ENCODE results near the gene AOPEP. TPM values are rescaled to one million over a fixed set of nuclear protein-coding genes. Genes with fewer than 3 reads are reported as not detected.

Gene AOPEP
- total RNA-seq, 1 experiment from 2014 or later = 14.4 TPM

GRCh38 chr9:94857791-94858190 lies 131.3 kb downstream of the AOPEP start (continued):
- TF ChIP-seq ATF1 (CRISPR knock-in tag; IDR thresholded peaks at IDR 0.05) = no peak
- TF ChIP-seq ATF2 (CRISPR knock-in tag; IDR thresholded peaks at IDR 0.05; ENCODE audit: borderline replicate concordance, low read depth) = no peak
- no peak for TF ChIP-seq E2F1 (CRISPR knock-in tag; IDR thresholded peaks at IDR 0.05)

- TF ChIP-seq MLX (CRISPR knock-in tag; IDR thresholded peaks at IDR 0.05) (no peak), PRRX2 (CRISPR knock-in tag; IDR thresholded peaks at IDR 0.05) (no peak), NFYB (CRISPR knock-in tag; conservative IDR thresholded peaks at IDR 0.05; ENCODE audit: low read depth) (no peak), ZNF512 (CRISPR knock-in tag; IDR thresholded peaks at IDR 0.05; ENCODE audit: borderline replicate concordance) (no peak), FOXK1 (CRISPR knock-in tag; IDR thresholded peaks at IDR 0.05) (no peak), ZNF121 (CRISPR knock-in tag; IDR thresholded peaks at IDR 0.05) (no peak), NR2C2 (CRISPR knock-in tag; IDR thresholded peaks at IDR 0.05) (no peak)
- TF ChIP-seq, protein P1, sequence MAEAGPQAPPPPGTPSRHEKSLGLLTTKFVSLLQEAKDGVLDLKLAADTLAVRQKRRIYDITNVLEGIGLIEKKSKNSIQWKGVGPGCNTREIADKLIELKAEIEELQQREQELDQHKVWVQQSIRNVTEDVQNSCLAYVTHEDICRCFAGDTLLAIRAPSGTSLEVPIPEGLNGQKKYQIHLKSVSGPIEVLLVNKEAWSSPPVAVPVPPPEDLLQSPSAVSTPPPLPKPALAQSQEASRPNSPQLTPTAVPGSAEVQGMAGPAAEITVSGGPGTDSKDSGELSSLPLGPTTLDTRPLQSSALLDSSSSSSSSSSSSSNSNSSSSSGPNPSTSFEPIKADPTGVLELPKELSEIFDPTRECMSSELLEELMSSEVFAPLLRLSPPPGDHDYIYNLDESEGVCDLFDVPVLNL (CRISPR knock-in tag; IDR thresholded peaks at IDR 0.05; ENCODE audit: borderline replicate concordance, low read depth) = no peak
- Mint-ChIP-seq H3K27ac (no peak overlapping the region; the same call in 1 of the 2 replicates), H3K4me3 (no peak overlapping the region), H3K4me1 (peaks cover 8% of the 10 kb centered on the region; the same call in 1 of the 2 replicates), H3K27me3 (ENCODE audit: low read depth) (no peaks in the 10 kb centered on the region), H3K9me3 (peaks cover 7% of the 10 kb centered on the region), H3K36me3 (peaks cover 5% of the 10 kb centered on the region)
- DNase-seq (ENCODE audit: low spot score) (no peak), ATAC-seq (no peak)
- CTCF ChIA-PET = interaction anchor here (0.6 kb wide), 1 partner anchor 186 kb away, joined by 3 read pairs; no protein-coding TSS in a partner anchor
- POLR2A ChIA-PET = no interaction called here
Measured at GRCh38 chr9:94859226-94859625, 132.7 kb downstream of the AOPEP start.

- H3K36me3 Mint-ChIP-seq = peaks cover 5% of the 10 kb centered on the region
- ChIA-PET POLR2A (no interaction called here), CTCF (interaction anchor here (0.6 kb wide), 1 partner anchor 185 kb away, joined by 3 read pairs; no protein-coding TSS in a partner anchor)
- no peaks in the 10 kb centered on the region for H3K27me3 Mint-ChIP-seq (ENCODE audit: low read depth)
- no peak overlapping the region for H3K4me3 Mint-ChIP-seq
- H3K4me1 Mint-ChIP-seq = peaks cover 10% of the 10 kb centered on the region
- TF ChIP-seq SMAD3 (CRISPR knock-in tag; IDR thresholded peaks at IDR 0.05; ENCODE audit: borderline replicate concordance) = no peak
- no peak for TF ChIP-seq MXD4 (CRISPR knock-in tag; IDR thresholded peaks at IDR 0.05; ENCODE audit: borderline replicate concordance)
- no peak for TF ChIP-seq RELA (CRISPR knock-in tag; IDR thresholded peaks at IDR 0.05; ENCODE audit: borderline replicate concordance)
- no peak for TF ChIP-seq ZNF138 (CRISPR knock-in tag; conservative IDR thresholded peaks at IDR 0.05)
- no peak for TF ChIP-seq ZNF671 (CRISPR knock-in tag; IDR thresholded peaks at IDR 0.05)
- no peak for TF ChIP-seq ZNF121 (CRISPR knock-in tag; IDR thresholded peaks at IDR 0.05)
- TF ChIP-seq, protein P2, sequence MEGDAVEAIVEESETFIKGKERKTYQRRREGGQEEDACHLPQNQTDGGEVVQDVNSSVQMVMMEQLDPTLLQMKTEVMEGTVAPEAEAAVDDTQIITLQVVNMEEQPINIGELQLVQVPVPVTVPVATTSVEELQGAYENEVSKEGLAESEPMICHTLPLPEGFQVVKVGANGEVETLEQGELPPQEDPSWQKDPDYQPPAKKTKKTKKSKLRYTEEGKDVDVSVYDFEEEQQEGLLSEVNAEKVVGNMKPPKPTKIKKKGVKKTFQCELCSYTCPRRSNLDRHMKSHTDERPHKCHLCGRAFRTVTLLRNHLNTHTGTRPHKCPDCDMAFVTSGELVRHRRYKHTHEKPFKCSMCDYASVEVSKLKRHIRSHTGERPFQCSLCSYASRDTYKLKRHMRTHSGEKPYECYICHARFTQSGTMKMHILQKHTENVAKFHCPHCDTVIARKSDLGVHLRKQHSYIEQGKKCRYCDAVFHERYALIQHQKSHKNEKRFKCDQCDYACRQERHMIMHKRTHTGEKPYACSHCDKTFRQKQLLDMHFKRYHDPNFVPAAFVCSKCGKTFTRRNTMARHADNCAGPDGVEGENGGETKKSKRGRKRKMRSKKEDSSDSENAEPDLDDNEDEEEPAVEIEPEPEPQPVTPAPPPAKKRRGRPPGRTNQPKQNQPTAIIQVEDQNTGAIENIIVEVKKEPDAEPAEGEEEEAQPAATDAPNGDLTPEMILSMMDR (IDR thresholded peaks at IDR 0.05) = no peak
- no peak for TF ChIP-seq TEAD1 (CRISPR knock-in tag; IDR thresholded peaks at IDR 0.05)
- TF ChIP-seq SMAD4 (CRISPR knock-in tag; IDR thresholded peaks at IDR 0.05) = no peak
- TF ChIP-seq CREB1 (CRISPR knock-in tag; IDR thresholded peaks at IDR 0.05) = no peak
- TF ChIP-seq IRF2 (CRISPR knock-in tag; IDR thresholded peaks at IDR 0.05; ENCODE audit: borderline replicate concordance, low read depth) = no peak
- no peak for TF ChIP-seq ZBTB21 (CRISPR knock-in tag; IDR thresholded peaks at IDR 0.05; ENCODE audit: borderline replicate concordance)
- ATAC-seq (no peak), DNase-seq (ENCODE audit: low spot score) (no peak)
- H3K27ac Mint-ChIP-seq = no peak overlapping the region
- H3K9me3 Mint-ChIP-seq = peaks cover 7% of the 10 kb centered on the region
Measured at GRCh38 chr9:94859891-94860290, 133.4 kb downstream of the AOPEP start.

Data from WTC11 (cell line).